HG03045 (cell line): ENCODE measurements around the gene PDLIM1.
A peak's percentile ranks its signal among the peaks of the same experiment; 100 is the strongest.

Source experiments
- ATAC-seq: cut with Tn5 transposase; IDR thresholded peaks from one replicate; pipeline ENCODE4 v1.9.1; 2021; ENCODE audit warnings: mild to moderate bottlenecking, moderate library complexity; ENCODE audit not compliant: unreplicated experiment

PDLIM1 gene, protein sequence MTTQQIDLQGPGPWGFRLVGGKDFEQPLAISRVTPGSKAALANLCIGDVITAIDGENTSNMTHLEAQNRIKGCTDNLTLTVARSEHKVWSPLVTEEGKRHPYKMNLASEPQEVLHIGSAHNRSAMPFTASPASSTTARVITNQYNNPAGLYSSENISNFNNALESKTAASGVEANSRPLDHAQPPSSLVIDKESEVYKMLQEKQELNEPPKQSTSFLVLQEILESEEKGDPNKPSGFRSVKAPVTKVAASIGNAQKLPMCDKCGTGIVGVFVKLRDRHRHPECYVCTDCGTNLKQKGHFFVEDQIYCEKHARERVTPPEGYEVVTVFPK

DNA sequence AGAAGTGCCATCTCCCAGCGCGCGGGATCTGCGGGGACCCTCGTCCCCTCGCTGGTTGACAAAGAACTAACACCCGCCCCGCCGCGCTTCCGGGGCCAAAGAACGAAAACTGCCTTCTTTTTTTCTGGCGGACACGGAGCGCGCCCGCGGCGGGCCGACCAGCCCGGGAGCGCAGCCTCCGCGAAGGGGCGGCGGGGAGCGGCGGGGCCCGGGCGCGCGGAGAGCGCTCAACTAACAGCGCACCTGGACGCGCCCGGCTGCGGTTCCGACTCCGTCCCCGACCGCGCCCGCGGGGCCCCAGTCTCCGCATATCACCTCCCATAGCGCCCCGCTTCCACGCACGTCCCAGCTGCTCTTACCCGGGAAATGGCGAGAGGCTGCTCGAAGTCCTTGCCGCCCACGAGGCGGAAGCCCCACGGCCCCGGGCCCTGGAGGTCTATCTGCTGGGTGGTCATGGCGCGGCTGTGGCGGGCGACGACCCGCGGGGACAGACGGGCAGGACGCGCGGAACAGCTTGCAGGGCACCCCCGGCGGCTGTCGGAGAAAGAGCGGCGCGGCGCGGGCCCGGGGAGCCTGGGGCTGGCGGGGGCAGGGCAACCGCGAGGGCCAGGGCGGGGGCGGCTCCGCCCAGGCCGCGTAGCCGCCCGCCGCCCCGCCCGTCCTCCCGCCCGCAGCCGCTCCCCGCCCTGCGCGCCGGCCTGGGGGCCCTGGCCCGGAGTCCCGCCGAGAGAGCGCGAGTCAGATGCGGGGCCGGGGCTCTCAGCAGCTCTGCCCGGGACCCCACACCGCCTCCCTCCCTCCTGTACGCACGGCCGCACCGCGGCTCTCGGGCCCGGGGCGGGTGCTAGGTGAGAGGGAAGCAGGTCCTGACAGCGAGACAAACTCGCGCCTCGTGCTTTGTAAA lies at the start of gene PDLIM1:
Gene PDLIM1 (minus strand): TSS at position 543 of the 904 bp plus-strand sequence. CDS start 88 bp downstream, at position 455.
- peak; percentile 53 for ATAC-seq

DNA sequence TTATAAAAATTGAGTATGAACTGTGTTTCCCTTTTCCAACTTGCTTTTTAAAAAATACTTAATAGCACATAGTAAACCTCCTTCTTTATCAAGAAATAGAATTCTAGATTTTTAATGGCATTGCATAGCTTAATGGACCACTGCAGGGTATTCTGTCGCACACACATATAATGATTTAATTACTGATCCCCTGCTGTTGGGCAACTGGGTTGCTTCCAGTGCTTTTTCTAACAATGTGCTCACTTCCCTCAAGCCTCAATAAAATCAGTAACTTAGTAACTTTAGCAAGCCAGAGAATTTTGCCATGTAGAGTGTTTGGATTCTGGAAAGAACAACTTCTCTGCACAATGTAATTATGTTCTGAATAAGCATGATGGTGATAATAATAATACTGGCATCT lies 49.1 kb upstream of the PDLIM1 start:
- ATAC-seq: no peak

DNA sequence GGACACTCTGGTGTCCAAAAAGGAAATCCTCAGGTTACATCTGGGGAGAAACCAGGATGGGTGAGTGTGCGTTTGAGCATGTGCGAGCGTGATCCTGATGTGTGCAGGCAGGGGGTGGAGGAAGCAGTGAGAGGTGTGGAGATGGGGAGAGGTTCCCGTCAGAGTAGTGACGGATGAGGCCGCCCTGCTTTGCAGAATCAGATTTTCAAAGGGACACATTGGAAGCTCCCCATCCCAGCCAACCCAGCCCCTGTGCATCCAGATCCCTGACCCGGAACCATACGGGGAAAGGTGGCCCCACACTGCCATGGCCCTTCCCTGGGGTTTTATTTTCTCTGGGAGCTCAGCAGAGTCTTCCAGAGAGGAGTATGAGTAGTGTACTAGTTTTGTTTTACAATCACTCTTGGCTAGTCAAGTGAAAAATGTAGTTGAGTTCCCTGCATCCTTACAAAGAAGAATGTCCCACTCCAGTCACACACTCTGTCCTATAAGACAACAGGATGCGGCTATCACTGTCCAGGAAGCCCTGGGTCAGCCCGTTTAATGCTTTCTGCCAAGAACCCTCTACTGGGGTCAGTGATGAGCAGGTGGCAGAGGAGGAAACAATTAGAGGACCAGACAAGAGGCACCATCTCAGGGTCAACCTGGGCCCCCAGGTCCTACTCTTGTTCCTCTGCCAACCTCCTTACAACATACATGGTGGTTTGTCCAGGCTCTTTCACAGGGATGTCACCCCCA lies 46.8 kb upstream of the PDLIM1 start:
- ATAC-seq: no peak

DNA sequence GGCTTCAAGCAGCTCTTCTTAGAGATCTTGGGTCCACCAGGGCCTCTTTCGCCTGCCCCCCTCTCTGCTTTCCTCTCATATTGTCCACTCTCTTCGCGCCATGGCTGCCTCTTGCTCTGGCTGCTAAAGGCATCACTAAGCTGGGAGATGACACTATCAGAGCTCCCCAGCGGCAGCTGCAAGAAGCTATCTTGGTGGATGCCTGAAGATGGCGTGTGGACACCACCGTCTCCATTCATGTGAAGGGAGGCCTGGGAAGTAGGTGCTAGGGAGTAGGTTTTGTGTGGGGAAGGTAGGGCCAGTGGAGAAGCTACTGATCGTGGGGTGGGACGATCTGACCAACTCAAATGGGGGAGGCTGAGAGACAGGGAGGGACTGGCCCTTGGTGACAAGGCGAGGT lies 45.9 kb upstream of the PDLIM1 start:
- no peak for ATAC-seq

DNA sequence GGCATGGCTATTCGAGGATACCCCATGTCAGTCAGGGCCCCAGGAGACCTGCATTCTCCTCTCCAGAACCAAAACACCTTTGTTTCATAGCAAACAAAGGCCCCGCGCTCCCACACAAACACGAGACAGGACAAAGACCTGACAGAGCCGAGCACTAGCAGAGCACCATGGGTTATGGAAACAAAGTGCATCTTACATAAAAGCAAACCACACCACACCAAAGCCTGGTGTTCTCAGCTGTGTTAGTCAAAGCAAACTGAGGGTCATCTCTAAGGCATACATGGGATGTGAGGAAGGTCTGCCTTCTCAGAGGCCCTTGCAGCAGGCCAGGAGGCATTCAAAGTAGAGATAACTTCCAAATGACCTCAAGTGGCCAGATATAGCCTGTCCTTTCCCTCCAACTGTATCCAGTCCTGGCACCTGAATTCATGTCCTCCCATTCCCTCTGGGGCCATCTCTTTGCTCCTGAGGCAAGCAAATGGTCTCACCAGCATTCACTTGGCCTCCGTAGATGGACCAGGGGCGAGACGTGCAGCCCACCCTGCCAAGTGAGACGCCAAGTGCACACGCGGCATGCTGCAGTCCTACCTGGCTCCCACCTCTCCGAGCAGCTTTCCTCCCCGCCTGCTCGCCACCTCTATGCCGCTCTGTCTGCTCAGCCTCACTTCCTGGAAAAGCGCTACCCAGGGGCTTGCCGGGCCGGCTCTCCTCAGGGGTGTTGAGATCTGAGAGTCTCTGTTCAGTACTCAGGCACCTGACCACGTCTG lies 45.3 kb upstream of the PDLIM1 start:
- ATAC-seq: no peak

DNA sequence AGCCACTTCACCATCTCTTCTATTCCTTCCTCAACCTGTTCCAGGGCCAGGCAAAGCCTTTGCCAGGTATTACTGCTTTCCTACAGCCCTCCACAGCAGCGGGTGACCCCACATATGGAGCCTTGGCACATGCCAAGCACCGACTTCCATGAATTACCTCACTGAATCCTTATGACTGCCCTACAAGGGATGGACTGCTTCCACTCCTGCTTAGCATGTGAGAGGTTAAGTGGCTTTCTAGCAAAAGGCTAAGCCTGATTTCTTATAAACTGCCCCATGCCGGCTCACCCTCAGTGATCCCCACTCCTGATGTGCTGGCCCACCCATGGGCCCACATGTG lies 44.0 kb upstream of the PDLIM1 start:
- ATAC-seq: no peak

DNA sequence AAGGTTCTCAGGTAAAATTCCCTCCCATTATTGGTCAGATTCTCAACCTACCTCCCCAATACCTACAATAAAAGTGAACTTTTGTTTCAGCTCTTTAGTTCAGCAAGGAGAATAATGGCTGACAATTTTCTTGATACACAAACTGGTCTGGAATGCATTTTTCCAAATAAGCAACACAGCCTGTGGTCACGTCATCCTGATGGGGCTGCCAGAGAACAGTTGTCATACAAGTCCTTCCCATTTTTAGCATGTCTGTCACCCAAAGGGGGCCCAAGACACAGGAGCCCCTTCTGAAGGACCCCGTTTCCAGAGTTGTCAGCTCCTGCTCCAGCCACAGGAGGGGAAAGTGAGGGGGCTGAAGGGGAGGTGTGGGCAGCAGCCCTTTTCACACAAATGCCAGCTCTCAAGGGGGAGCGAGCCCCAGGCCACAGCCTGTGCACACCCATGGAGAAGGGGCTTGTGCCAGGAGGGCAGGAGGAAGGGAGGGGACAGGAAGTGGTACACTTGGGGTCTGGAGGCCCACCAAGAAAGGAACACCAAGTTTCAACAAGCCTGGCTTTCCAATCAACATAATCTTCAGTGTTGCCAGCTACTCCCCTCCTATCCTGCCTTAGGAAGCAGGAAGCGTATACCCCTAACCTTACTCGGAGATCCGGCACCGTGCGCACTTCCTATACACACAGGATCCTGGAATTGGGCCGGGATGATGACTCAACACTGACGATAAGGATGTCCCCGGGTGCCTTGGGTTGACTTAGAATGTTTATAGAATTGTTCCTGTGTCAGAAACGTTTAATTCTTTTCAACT lies 43.4 kb upstream of the PDLIM1 start:
- no peak for ATAC-seq

DNA sequence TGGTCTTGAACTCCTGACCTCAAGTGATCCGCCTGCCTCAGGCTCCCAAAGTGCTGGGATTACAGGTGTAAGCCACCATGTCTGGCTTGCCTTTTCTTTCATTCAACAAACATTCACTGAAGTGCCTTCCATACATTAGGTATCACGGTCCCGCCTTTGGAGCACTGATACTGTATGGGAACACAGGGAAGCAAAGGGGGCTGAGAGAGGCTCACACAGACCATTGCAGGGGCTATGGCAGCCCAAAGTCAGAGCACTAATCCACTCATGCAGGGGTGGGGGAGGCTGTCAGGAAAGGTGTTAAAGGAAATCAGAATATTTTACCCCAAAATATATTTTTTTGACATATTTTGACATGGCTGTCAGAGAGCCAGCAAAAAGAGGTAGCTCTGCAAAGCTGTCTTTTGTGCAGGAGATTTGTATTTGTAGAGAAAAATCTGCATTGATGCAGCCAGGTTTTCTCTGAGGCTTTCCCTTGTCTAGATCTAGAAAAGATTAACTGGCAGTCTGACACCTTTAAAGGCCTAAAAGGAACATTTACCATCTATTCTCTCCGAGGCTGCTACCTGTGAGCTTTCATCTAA lies 42.0 kb upstream of the PDLIM1 start:
- ATAC-seq: no peak

DNA sequence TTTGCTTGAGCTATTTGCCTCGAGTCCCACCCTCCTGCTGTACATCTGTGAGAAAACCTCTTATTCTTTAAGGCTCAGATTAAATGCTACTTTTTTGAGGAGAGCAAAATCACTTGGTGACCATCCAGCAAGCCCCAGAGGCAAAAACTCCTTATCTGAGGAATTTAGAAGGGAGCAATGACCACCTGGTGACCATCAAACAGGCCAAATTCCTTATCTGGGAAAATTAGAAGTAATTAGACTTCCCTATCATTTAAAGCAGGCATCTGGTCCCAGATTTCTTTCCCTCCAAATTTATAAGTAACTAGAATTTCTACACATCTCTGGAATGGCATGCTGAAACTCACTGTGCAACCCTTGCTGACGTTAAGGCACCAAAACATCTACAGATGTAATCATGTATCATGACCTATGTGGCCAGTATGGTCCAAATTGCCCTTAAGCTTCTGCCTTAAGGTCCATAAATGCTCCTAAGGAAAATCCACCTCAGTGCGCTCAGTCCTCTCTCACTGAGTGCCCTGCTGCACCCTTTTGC lies 40.9 kb upstream of the PDLIM1 start:
- no peak for ATAC-seq

DNA sequence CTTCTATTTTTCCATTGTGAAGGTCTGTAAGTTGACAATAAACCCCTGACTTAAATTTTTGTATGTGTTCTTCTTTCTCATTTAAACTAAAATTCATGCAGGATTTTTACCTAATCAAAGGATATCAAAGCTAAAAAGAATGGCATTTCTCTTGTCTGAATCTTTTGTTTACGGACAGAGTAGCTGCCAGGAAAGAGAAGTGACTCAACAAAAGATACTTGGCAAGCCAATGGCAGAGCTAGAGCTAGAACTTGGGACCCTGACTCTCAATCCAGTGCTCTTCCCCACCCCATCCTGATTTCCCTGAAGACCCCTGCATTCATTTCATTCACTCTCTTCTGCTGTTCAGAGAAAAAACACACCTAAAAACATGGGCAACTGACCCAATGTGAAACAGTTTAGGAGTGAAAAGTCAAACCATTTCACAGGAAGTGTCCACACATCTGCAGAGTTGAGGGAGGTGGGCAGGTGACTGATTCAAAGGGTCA lies 40.2 kb upstream of the PDLIM1 start:
- no peak for ATAC-seq

DNA sequence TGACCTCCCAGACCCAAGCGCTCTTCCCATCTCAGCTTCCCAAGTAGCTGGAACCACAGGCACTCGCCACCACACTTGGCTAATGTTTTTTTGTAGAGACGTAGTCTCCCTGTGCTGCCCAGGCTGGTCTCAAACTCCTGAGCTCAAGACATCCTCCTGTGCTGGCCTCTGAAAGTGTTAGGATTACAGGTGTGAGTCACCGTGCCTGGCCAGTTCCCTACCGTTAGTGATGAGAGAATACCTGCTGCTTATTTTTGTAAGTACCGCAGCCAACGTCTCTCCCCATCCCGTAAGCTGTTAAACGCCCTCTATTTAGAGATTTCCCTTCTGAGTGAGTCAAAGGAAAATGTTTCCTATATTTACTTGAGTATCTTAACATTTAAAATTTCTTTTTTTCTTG lies 38.5 kb upstream of the PDLIM1 start:
- ATAC-seq: no peak

DNA sequence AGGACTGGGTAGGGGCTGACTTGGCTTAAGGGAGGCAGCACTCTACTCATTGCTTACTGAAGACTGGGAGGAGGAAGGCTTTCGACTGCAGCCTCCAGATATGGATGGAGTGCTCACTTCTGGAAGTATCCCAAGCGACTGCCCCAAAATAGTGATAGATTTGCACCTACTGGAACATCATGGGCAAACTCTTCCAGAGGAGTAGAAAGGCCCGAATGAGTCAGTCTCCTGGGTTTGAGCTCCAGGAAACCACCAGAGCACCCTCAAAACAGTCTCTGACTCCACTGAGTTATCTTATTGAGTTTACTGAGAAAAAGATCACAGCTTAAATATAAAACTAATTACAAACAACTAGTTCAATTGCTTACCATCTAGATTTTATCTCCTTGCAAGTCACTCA lies 37.2 kb upstream of the PDLIM1 start:
- ATAC-seq: no peak

DNA sequence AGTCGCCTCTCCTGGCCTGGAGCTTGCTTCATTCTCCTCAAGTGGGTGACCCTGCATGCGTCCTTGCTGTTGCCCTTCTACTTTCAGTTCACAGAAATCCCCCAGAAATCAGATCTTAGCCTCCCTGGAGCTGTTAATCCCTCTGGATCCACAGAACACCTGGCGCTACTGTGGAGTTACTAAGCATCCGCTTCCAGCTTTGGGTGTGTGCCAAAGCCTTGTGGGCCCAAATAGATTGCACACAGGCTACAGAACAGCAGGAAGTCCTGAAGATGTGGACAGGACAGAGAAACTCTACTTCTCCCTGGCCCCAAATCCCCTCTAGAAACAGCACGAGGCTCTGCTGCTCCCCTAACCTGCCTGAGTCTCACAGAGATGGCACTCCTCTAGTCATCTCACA lies 36.6 kb upstream of the PDLIM1 start:
- no peak for ATAC-seq

DNA sequence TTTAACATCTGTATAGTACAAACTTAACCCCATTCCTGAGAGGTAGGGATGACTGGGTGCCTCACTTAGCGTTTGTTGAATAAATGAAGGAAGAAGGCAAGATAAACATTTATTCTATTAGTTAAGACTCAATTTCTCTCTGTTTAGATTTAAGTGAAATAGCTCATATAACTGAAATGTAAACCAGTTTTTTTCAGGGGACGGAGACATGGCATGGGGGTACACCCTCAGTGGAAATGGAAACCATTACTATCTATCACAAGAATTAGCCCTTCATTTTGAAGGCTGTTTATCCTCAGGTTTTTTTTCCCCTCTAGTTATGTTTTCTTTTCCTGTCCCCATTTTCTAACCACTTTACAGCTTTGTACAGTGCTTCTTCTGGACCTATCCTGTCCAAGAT lies 35.6 kb upstream of the PDLIM1 start:
- ATAC-seq: no peak

DNA sequence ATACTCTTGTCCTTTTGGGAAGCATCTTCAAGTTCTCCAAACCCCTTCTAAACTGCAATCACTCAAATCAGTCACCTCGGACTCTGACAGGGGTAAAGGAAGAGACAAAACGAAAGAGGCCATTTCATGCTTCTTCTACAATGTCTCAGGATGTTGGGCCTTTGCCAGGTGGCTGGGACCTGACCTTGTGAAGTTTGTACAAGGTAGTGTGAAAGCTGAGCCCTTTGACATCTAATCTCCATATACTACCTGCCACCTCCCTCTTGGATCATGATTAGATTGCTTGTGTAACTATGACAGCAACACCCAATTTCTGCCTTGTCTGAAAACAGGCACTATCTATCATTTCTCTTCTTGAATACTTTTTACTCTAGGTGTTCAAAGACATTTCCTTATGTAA lies 35.1 kb upstream of the PDLIM1 start:
- ATAC-seq: no peak

DNA sequence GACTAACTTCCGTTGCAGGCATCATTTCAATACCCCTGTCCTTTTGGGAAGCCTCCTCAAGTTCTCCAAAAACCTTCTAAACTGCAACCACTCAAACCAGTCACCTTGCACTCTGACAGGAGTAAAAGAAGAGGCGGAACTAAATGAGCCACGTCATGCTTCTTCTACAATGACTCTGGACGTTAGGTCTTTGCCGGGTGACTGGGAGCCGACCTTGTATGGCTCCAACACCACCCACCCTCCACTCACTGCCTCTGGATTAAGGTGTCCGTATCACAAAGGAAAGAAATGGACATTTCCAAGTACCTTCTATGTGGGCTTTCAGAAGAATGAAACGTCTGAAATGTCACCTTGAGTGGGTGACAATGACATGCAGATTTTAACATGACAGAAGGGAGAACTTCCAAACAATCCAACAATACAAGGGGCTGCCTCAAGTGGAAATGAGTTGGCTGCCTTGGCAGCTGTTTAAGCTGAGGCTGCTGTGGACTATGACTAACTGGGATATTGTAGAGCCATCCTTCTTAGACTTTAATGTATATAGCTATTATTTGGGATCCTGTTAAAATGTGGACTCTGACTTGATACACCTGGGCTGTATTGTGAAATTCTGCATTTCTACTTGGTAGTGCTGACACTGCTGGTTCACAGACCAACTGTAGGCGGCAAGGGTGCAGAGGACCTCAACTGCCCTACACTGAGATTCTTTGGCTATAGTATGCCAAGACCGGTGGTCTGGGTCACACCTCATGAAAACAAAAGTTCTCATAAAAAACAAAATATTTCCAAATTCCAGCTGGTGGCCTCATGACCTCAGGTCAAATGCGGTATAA lies 33.8 kb upstream of the PDLIM1 start:
- ATAC-seq: no peak

DNA sequence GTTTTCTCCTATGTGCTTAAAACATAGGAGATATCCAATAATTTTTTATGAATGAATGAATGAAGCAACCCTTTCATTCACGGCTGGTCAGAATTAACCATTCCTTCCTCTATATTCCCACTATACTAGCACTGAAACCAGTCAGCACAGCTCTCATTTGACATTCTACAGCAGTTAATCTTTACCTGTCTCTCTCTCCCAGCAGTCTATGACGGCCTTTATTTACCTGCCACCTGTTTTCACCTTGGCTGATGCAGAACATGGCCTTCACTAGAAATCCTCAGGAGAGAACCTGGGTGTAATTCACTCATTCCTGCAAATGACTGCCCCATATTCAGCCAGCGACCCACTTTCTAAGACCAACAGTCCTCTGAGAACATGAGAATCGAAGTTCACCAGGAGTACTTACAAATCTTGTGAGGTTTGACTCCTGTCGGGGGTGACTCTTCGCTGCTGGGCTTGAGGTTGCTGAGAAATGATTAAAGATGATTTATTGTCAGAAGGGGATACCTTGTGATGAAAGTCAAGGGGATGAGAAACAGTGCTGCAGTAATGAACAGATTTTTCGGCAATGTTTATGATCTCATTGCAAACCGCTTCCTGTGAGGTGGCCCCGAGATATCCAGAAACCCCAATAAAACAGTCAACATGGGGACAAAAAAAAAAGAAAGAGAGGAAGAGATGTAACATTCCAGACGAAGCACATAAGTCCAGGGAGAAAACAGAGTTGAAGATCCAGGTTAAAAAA lies 30.9 kb upstream of the PDLIM1 start:
- ATAC-seq: no peak

DNA sequence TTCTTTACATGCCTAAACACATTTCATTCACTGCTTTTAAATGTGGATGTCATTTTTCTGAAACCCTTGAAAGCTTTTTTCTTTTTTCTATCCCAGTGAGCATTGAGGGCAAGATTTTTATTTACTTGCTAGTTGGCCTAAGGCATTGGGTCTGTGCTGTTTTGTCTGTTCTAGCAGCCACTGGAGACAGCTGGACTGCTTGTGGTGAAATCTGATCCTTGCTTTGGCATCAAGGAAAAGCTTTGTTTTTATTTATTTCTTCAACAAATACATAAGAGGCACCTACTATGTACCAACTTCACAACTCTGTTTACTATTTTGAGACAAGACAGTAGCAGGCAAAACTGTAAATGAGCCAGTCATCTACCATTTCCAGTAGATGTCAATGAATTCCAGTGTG lies 28.4 kb upstream of the PDLIM1 start:
- ATAC-seq: no peak
